ENCODE measurements around the gene IGFALS. TPM values are rescaled to one million over a fixed set of nuclear protein-coding genes. Genes with fewer than 3 reads are reported as not detected.

The IGFALS gene
- total RNA-seq, 2 donors from 2014 or later, result not detected

GRCh38 chr16:1832838-1833454, 39.4 kb upstream of the IGFALS start:
- Mint-ChIP-seq H3K4me1 (peaks cover 12% of the 10 kb centered on the region), H3K9me3 (no peaks in the 10 kb centered on the region), H3K27ac (no peak overlapping the region), H3K4me3 (no peak overlapping the region), H3K36me3 (ENCODE audit: low read depth) (peaks cover 6% of the 10 kb centered on the region), H3K27me3 (ENCODE audit: insufficient read depth) (peaks cover 7% of the 10 kb centered on the region)
- no peaks in the 10 kb centered on the region for H3K4me1 ChIP-seq (ENCODE audit: control insufficient read depth, insufficient read depth, low read length)
- peaks cover 5% of the 10 kb centered on the region for H3K36me3 ChIP-seq (ENCODE audit: control insufficient read depth, insufficient read depth, low read length)
- 82 to 83% methylated on average over 7 to 9 of the region's 9 CpGs for WGBS, 2 experiments (ENCODE audit: insufficient coverage in 1 of 2, insufficient read length in 1 of 2)
- no peak overlapping the region for H3K27ac ChIP-seq (ENCODE audit: low read depth, low read length)
- no peak for TF ChIP-seq CTCF (conservative IDR thresholded peaks at IDR 0.05)
- no peak overlapping the region for H3K4me3 ChIP-seq (ENCODE audit: low read length)
- DNase-seq, result no peak
- H3K9me3 ChIP-seq (ENCODE audit: control insufficient read depth, low read length), result no peaks in the 10 kb centered on the region
- H3K27me3 ChIP-seq (ENCODE audit: control insufficient read depth, insufficient read depth, low read length, poor library complexity, severe bottlenecking), result no peaks in the 10 kb centered on the region
- H3K9ac ChIP-seq (ENCODE audit: extremely low read depth, low read length, poor library complexity, severe bottlenecking), result no peak overlapping the region

- H3K4me1 ChIP-seq (ENCODE audit: control insufficient read depth, insufficient read depth, low read length), result no peaks in the 10 kb centered on the region
- H3K27ac ChIP-seq (ENCODE audit: low read depth, low read length), result no peak overlapping the region
- no peak overlapping the region for H3K4me3 ChIP-seq (ENCODE audit: low read length)
- H3K9me3 ChIP-seq (ENCODE audit: control insufficient read depth, low read length), result no peaks in the 10 kb centered on the region
- no peak for DNase-seq
- no peak for TF ChIP-seq CTCF (conservative IDR thresholded peaks at IDR 0.05)
- H3K36me3 ChIP-seq (ENCODE audit: control insufficient read depth, insufficient read depth, low read length), result peaks cover 5% of the 10 kb centered on the region
- no peak overlapping the region for H3K9ac ChIP-seq (ENCODE audit: extremely low read depth, low read length, poor library complexity, severe bottlenecking)
- H3K27ac Mint-ChIP-seq, result no peak overlapping the region
- no peak overlapping the region for H3K4me3 Mint-ChIP-seq
- H3K9me3 Mint-ChIP-seq, result no peaks in the 10 kb centered on the region
- WGBS, 2 experiments (ENCODE audit: insufficient coverage in 1 of 2, insufficient read length in 1 of 2), result 94% methylated on average over 14 to 19 of the region's 19 CpGs
- H3K4me1 Mint-ChIP-seq, result peaks cover 17% of the 10 kb centered on the region
- no peaks in the 10 kb centered on the region for H3K27me3 ChIP-seq (ENCODE audit: control insufficient read depth, insufficient read depth, low read length, poor library complexity, severe bottlenecking)
- H3K36me3 Mint-ChIP-seq (ENCODE audit: low read depth), result peaks cover 6% of the 10 kb centered on the region
- H3K27me3 Mint-ChIP-seq (ENCODE audit: insufficient read depth), result peaks cover 1% of the 10 kb centered on the region
Observed at GRCh38 chr16:1831186-1832075, 37.9 kb upstream of the IGFALS start.

GRCh38 chr16:1830213-1830612, 36.7 kb upstream of the IGFALS start:
- H3K9ac ChIP-seq (ENCODE audit: extremely low read depth, low read length, poor library complexity, severe bottlenecking), result no peak overlapping the region
- 94 to 97% methylated on average over 2 to 3 of the region's 3 CpGs for WGBS, 2 experiments (ENCODE audit: insufficient coverage in 1 of 2, insufficient read length in 1 of 2)
- TF ChIP-seq CTCF (conservative IDR thresholded peaks at IDR 0.05), result no peak
- Mint-ChIP-seq H3K36me3 (ENCODE audit: low read depth) (peaks cover 6% of the 10 kb centered on the region), H3K4me1 (peaks cover 17% of the 10 kb centered on the region), H3K9me3 (no peaks in the 10 kb centered on the region), H3K27me3 (ENCODE audit: insufficient read depth) (no peaks in the 10 kb centered on the region), H3K4me3 (no peak overlapping the region), H3K27ac (no peak overlapping the region)
- H3K27ac ChIP-seq (ENCODE audit: low read depth, low read length), result no peak overlapping the region
- no peaks in the 10 kb centered on the region for H3K27me3 ChIP-seq (ENCODE audit: control insufficient read depth, insufficient read depth, low read length, poor library complexity, severe bottlenecking)
- no peaks in the 10 kb centered on the region for H3K4me1 ChIP-seq (ENCODE audit: control insufficient read depth, insufficient read depth, low read length)
- no peaks in the 10 kb centered on the region for H3K9me3 ChIP-seq (ENCODE audit: control insufficient read depth, low read length)
- DNase-seq, result no peak
- H3K36me3 ChIP-seq (ENCODE audit: control insufficient read depth, insufficient read depth, low read length), result peaks cover 5% of the 10 kb centered on the region
- H3K4me3 ChIP-seq (ENCODE audit: low read length), result no peak overlapping the region

Data from endodermal cell (in vitro differentiated cells).